Suprapubic skin (tissue), 3 donors: Measurements from ENCODE around the gene SOX13.

Experiments used
- CTCF ChIP-seq, 2 donors: fragments of 200-600 bp in 1 of 2; fragments of 450-650 bp in 1 of 2; sonication (generic) in 1 of 2; IDR thresholded peaks; one replicate each; pipeline ENCODE4 v1.5.1; 2016 to 2019; ENCODE audit warnings: antibody characterized with exemption in 2 of 2, mild to moderate bottlenecking in 1 of 2, moderate library complexity in 1 of 2
- EP300 ChIP-seq: sonication (generic); formaldehyde crosslinking; IDR thresholded peaks from one replicate; pipeline ENCODE4 v1.6.1; 2017; ENCODE audit warnings: antibody characterized with exemption
- POLR2A ChIP-seq, 2 donors: fragments of 450-650 bp; IDR thresholded peaks; one replicate each; pipeline ENCODE4 v1.6.1; 2017; ENCODE audit warnings: antibody characterized with exemption in 2 of 2, mild to moderate bottlenecking in 2 of 2, moderate library complexity in 2 of 2

DNA sequence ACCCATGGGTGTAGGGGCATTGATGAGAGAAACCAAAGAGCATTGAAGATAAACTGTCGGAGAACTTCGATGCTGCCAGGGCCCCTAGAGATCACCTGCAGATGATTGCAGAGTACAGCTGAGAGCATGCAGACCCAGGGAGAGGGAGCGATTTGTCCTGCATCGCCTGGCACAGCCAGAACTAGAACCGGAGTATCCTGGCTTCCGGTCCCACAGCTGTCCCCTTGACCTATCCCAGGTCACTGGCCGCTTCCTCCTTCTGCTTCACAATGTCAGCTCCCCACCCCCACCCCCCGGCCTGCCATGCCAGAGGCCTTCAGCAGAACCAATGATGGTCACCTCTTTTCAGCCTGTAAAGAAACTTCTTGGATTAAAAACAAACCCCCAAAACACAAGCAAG is 29.2 kb upstream of the SOX13 start:
- no peak for TF ChIP-seq CTCF (IDR thresholded peaks at IDR 0.05)
- no peak for TF ChIP-seq EP300
- TF ChIP-seq POLR2A (IDR thresholded peaks at IDR 0.05), result no peak
